B cell (primary cell): ENCODE data around the gene PIN1.

Source experiments
- EZH2 ChIP-seq: IDR thresholded peaks from 2 replicates; pipeline ENCODE4 v1.6.1; 2012; ENCODE audit warnings: borderline replicate concordance, low read depth, mild to moderate bottlenecking, moderate library complexity, low read length; ENCODE audit not compliant: insufficient read depth, poor library complexity, severe bottlenecking
- TF ChIP-seq, protein P1 (sequence below): fragments of 200-600 bp; IDR thresholded peaks from one replicate; pipeline ENCODE4 v1.8.0; 2022; ENCODE audit warnings: antibody characterized with exemption, mild to moderate bottlenecking

DNA sequence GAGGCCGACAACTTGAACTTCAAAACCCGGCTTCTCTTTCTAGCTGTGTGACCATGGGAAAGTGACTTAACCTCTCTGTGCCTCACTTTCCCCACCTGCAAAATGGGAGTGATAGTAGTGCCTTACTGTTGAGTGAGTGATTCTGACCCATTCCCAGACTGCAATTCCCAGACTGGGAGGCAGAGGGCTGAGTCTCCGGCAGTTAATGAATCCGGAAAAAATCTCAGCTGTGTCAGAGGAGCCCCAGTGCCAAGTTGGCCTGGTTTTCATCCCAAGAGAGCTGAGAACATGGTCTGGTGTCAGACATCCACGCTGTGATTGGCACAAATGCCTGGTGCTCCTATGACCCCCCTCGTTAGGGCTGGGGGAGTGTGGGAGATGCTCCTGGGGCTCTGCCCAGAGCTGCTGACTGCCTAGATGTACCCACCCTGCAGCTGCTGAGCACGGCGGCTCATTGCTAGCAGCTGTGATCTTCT, 50.0 kb downstream of the PIN1 start:
- TF ChIP-seq, protein P1, sequence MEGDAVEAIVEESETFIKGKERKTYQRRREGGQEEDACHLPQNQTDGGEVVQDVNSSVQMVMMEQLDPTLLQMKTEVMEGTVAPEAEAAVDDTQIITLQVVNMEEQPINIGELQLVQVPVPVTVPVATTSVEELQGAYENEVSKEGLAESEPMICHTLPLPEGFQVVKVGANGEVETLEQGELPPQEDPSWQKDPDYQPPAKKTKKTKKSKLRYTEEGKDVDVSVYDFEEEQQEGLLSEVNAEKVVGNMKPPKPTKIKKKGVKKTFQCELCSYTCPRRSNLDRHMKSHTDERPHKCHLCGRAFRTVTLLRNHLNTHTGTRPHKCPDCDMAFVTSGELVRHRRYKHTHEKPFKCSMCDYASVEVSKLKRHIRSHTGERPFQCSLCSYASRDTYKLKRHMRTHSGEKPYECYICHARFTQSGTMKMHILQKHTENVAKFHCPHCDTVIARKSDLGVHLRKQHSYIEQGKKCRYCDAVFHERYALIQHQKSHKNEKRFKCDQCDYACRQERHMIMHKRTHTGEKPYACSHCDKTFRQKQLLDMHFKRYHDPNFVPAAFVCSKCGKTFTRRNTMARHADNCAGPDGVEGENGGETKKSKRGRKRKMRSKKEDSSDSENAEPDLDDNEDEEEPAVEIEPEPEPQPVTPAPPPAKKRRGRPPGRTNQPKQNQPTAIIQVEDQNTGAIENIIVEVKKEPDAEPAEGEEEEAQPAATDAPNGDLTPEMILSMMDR = no peak
- TF ChIP-seq EZH2 = no peak
